Measurements from ENCODE around the gene NDUFS8.

NDUFS8 gene

DNA sequence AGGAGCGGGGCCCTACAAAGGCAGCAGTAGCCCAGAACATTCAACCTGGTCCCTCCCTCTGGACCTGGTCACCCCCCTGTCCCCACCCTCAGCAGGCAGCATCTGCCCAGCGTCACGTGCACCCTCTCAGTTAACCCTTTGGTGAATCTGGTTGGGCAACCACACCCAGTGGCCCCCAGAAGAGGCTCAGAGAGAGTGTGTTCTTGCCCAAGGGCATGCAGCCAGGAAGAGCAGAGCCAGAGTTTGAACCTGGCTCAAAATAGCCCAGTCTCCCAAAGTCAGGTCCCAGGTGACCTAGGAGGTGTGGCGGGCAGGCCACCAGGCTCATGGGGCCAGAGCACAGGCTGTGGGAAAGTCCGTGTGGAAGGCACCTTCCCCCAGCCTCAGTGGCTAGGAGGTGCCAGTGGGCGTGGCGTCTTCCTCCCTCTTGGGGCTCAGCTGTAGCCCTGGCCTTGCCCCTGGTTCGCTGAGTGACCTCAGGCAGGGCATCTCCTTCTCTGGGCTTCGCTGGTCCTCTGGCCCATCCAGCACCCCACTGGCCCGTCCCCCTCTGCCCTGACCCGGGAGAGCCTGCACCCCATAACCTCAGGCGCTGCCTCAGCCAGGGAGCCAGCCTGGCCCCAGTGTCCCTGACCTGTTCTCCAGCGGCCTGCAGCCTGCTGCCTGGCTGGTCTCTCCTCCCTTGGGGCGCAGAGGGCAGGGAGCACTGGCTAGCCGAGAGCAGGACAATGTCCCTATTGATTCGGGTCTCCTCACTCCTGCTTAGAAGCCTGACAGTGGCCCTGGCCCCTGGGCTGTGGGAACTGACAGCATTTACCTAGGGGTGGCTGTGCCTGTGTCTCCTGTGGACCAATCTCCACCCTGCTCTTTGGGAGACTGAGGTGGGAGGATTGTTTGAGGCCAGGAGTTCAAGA lies 13.3 kb upstream of the NDUFS8 start:
- DNase-seq, result no peak

DNA sequence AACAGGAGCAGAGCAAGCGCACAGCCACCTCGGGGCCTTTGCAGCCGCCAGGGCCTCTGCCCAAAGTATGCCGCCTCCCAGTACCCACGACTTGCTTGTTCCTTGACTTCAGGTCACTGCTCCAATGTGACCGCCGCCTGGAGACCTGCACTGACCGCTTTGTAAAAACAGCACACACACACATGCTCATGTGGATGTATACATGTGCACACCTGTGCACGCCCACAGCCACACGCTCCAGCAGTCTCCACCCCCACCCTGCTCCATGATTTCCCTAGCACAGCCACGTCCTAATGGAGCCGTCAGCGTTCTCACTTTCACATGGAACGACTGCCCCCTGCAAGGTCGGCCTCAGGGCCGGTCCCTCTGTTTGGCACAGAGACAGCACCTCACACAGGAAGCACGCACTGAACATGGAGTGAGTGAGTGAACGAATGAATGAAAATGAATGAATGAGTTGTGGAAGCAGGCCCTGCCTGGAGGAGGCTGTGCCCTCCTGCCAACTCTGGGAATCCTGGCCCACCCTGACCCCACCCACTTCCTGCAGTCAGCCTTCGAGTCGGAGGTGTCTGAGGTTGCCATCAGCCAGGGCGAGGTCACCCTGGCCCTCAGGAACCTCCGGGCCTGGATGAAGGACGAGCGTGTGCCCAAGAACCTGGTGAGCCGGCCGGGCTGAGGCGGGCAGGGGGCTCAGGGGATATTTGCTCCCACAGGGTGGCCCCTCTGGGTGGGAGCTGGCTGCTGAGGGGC lies 12.3 kb upstream of the NDUFS8 start:
- DNase-seq, result no peak

DNA sequence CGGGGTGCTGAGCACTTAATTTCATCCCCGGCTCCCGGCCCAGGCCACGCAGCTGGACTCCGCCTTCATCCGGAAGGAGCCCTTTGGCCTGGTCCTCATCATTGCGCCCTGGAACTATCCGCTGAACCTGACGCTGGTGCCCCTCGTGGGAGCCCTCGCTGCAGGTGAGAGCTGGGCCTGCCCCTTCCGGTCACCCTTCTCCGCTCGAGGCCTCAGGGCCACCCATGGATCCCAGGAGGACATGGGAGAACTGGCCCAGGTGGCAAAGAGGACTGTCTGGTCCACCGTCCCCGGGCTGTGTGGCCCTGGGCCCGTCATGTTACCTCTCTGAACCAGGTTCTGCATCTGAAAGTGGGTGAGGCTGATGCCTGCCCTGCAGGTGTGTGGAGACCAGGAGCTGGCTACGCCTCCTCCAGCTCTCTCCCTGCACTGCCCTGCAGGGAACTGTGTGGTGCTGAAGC lies 11.7 kb upstream of the NDUFS8 start:
- DNase-seq, result no peak

DNA sequence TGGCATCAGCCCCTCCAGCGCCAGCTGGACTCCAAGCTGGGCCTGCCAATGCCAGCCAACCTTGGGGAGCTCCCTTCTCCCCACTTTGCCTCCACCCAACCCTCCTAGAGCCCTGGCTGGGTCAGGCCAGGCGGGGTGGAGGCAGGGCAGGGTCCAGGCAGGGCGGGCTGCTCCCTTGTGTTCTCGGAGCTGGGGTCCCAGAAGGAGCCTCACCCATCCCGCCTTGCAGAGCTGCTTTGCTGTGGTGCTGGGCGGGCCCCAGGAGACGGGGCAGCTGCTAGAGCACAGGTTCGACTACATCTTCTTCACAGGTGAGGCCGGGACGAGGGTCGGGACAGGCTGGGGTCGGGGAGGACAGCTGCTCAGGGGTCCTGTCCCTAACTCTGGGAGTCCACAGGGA lies 11.0 kb upstream of the NDUFS8 start:
- no peak for DNase-seq

DNA sequence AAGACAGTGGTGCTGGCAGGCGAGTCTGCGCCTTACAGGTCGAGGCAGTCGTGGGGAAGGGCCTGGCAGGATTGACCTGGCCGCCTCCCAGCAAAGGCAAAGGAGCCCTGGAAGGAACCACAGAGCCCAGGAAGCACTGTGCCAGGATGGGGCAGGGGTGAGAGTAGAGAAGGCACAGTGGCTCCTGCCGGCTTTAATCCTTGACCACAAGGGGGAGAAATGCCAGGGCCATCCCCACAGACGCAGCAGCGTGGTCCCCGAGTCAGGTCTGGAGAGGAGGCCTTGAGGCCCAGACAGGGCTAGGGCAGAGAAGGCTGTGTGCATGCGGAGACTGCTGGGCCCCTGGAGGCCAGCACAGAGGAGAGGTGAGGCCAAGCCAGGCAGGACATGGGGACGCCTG lies 9.9 kb upstream of the NDUFS8 start:
- DNase-seq, result no peak

DNA sequence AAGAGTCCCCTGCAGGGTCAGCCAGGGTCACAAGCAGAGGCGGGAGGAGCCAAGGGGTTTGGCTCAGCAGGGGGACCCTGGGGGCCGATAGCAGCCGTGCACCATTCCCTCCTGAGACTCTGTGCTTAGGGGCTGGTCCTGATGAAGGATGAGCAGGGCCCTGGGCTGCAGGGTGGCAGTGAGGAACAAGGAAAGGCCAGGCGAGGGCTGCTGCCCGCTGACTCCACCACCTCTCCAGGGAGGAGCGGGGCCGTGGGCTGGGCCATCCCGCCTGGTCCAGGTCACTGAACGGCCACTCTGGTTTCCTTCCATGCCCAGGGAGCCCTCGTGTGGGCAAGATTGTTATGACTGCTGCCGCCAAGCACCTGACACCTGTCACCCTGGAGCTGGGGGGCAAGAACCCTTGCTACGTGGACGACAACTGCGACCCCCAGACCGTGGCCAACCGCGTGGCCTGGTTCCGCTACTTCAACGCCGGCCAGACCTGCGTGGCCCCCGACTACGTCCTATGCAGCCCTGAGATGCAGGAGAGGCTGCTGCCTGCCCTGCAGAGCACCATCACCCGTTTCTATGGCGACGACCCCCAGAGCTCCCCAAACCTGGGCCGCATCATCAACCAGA lies 9.2 kb upstream of the NDUFS8 start:
- peak; percentile 33 for DNase-seq

DNA sequence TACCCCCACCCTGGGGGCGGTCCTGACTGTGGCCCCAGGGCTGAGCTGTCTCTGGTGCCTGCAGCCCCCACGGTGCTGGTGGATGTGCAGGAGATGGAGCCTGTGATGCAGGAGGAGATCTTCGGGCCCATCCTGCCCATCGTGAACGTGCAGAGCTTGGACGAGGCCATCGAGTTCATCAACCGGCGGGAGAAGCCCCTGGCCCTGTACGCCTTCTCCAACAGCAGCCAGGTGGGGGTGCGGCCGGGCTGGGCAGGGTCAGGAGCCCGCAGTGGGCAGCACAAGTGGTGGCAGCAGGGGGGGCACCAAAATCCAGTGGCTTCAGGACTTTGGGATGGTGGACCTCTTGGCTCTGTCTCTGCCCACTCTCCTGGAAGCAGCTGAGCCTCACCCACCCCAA lies 8.0 kb upstream of the NDUFS8 start:
- DNase-seq, result no peak

DNA sequence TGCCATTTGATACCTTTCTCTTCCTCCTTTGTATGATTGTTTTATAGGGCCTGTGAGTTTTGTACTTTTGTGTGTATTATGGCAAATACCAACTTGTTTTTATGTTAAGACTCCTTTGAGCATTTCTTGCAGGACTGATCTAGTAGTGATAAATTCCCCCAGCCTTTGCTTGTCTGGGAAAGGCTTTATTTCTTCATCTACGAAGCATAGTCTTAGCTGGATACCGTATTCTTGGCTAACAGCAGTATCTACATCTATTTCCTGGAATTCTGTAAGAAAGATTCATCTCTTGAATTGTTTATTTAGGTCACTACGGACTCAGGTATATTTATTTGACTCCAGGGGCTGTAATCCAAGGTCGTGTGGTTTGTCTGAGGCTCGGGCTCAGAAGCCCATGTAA lies 6.0 kb upstream of the NDUFS8 start:
- DNase-seq, result no peak

DNA sequence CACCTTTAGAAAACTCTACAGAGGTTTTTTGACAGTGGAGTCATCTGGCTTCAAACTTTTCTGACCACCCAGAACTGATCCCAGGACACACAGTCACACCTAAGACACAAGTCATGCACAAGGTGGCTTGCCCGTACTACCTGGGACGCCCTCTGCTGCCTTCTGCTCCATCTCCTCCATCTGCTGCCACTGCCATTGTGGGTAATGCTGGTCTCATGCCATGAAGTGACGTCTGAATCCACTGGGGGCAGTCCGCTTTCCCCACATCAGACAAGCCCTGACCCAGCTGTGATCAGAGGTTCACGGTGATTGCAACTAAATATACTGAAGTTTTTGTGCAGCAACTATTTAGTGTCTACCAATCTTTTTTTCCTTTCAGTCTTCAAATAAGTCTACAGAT lies 5.4 kb upstream of the NDUFS8 start:
- DNase-seq, result peak; percentile 36

DNA sequence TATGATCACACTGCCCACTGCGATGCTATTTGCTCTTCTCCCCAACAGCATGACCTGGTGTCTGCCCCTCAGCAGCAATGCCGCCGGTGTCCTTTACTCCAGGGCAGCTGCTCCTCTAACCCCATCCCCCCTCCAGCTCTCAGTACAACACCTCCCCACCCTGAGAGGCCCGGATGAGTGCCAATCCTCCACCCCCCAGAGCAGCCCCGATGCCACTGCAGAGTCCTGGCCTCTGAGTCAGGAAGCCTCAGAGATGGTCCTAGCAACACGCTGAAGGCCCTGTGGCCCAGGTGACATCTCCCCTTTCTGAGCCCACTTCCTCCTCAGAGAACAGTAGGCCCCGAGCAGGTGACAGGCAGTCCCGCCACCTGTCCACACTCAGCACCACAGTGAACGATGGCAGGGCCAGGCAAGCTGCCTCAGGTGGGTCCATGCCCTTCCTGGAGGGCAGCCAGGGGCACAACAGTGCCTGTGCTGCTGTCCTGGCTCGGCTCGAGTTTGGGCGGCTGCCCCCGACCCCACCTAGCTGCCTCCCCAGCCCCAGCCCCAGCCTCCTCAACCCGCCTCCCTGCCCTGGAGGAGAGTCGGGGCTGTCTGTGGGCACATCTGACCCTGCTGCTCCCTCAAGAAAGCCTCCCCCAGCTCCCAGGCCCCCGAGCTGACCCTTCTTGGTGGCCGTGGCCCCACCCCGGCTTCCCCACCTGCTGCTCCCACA lies 3.9 kb upstream of the NDUFS8 start:
- peak; percentile 57 for DNase-seq

DNA sequence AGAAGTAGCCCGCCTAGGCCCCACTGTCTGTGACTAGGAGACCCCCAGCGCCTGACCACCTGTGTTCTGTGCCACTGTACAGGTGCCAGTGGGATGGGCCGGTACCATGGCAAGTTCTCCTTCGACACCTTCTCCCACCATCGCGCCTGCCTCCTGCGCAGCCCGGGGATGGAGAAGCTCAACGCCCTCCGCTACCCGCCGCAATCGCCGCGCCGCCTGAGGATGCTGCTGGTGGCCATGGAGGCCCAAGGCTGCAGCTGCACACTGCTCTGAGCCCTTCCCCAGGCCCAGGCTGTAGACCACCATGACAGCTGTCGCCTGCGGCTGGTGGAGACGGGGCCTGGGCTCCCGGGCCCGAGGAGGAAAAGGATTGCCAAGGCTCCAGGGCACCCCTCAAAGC lies 2.8 kb upstream of the NDUFS8 start:
- DNase-seq, result no peak

DNA sequence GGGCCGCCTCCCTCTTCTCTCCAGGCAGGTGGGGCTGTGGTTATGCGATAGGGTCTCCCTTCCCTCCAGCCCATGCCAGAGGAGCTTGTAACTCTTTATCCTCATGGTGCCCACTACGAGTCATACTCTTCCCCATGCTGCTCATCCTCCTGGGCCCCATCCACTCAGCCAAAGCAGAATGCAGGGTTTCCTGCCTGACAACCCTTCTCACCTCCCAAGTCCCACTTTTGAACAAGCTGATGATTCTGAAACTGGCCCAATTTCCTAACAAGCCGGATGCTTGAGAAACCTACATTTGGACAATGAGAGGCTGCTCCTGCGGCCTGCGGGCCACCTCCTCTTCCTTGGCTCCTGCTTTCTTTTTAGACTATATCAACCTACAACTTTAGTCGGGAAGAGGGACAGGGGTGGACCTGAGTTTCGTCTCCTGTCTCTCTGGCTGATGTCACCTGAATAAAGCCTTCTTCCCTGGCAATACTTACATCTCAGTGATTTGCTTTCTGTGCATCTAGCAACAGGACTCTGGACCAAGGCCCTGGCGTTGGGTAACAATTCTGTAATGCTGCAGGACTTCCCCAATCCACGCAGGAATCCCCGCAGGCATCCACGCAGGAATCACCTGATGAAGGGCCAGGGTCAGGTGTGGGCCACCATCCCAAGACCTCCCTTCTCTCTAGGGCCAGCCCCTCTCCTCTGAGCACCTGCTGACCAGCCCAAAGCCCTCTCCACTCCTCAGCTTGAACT lies 1.5 kb upstream of the NDUFS8 start:
- DNase-seq, result no peak

DNA sequence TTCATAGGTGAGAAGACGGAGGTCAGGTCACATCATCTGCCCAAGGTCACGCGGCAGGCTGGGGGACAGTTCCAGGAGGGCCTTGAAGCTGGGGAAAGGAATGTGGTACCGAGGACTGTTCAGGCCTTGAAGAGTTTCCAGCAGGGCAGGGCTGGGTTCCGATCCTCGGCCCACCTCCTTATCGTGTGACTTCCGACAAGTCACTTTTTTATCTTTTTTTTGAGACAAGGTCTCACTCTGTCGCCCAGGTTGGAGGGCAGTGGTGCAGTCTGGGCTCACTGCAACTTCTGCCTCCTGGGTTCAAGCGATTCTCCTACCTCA lies 623 bp downstream of the NDUFS8 start:
- DNase-seq, result no peak

DNA sequence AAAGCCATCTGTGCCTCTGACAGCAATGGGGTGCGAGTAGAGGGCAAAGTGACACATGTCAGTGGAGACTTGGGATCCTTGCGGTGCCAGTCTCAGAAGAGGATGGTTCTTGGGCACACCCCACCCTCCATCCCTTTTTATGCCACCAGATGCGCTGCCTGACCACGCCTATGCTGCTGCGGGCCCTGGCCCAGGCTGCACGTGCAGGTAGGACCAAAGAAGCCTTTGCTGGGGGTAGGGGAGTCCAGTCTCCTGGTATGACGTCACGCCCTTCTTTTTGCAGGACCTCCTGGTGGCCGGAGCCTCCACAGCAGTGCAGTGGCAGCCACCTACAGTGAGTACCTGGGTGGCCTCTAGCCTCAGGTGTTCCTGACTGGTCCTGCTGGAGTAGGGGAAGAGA lies 1.5 kb downstream of the NDUFS8 start:
- no peak for DNase-seq

DNA sequence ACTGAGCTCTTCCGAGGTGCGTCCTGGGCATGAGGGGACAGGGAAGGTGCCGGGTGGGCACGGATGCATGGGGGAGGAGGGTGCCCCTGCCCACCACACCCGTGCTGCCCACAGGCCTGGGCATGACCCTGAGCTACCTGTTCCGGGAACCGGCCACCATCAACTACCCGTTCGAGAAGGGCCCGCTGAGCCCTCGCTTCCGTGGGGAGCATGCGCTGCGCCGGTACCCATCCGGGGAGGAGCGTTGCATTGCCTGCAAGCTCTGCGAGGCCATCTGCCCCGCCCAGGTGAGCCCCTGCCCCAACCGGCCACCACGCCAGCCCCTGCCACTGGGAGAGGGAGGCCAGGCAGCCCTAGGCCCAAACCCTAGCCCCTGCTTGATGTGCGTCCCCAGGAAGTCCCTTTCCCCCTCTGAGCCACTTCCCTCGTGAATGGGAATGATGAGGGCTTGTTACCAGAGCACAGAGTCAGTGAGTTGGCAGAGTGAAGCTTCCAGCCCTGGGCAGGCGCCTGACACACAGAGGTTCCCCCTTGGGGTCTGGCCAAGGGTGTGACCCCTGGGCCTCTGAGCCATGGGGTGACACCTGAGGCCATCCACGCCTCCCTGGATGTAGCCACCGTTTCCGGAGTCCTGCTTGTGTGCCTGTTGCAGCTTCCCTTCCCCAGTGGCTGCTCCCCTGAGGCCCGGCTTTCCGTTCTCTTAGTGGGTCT lies 2.7 kb downstream of the NDUFS8 start:
- DNase-seq, result no peak

DNA sequence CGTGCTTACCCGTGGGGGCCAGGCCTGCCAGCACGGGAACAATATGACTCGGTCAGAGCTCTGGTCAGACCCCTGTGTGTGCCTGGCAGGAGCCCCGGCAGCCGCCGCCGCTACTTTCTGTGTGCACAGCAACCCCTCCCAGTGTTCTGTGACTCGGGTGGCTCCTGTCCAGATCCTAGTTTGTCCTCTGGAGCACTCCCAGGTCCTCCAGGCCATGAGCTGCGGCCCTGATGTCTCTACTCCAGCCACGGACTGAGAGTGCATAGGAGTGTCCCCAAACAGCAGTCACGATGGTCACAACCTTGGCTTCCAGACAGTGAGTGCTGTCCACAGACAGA lies 3.2 kb downstream of the NDUFS8 start:
- no peak for DNase-seq

DNA sequence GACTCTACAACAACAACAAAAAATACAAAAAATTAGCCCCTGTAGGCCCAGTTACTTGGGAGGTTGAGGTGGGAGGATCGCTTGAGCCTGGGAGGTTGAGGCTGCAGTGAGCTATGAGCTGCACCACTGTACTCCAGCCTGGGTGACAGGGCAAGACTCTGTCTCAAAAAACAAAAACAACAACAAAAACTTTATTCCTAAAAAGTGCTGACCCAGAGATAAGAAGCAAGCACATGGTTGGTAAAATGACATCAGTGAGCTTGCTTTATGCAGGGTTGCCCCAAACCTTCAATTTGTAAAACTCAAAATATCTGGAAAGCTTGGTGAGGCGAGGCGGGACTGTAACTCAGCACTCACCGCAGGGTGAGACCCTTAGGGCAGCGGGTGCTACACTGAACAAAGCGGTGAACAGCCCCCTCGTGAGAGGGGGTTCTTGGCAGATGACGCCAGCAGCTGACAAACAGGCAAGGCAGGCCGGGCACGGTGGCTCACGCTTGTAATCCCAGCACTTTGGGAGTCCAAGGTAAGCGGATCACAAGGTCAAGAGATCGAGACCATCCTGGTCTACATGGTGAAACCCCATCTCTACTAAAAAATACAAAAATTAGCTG lies 4.9 kb downstream of the NDUFS8 start:
- DNase-seq, result no peak

DNA sequence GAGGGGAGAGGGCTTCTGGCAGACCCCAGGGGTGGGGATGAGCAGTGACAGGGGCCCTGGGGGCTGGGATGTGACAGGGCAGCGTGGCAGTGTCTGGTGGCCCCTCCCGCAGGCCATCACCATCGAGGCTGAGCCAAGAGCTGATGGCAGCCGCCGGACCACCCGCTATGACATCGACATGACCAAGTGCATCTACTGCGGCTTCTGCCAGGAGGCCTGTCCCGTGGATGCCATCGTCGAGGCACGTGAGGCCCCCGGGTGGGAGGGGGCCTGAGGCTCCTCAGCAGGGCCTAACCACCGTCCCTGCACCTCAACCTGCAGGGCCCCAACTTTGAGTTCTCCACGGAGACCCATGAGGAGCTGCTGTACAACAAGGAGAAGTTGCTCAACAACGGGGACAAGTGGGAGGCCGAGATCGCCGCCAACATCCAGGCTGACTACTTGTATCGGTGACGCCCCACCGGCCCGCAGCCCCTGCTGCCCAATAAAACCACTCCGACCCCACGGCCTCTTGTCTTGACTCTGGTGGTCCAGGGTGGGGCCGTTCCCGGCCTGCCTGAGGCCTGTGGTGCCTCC lies 5.7 kb downstream of the NDUFS8 start:
- DNase-seq, result no peak

DNA sequence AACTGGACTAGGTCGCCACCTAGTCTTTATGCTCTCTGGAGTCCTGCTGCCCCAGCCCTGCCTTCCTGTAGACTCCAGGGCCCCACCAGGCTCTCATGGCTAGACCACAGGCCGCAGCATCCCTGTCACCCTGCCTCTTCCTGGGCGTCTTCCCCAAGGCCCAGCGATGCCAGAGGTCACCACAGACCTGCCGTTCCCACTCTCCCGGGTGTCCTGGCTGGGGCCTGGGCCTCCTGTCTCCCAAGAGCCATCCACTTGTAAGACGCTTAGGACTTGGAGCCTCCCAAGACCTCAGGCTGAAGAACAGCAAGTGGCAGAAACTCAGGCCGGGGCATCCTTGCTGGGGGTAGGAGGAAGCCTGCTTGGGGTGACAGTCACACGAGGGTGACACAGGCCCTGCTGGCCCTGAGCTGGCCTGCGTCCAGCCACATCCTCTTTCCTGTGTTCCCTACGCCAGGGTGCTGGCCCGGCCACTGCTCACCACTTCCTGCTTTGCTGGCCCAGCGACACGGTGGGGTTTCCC lies 6.3 kb downstream of the NDUFS8 start:
- DNase-seq, result no peak

DNA sequence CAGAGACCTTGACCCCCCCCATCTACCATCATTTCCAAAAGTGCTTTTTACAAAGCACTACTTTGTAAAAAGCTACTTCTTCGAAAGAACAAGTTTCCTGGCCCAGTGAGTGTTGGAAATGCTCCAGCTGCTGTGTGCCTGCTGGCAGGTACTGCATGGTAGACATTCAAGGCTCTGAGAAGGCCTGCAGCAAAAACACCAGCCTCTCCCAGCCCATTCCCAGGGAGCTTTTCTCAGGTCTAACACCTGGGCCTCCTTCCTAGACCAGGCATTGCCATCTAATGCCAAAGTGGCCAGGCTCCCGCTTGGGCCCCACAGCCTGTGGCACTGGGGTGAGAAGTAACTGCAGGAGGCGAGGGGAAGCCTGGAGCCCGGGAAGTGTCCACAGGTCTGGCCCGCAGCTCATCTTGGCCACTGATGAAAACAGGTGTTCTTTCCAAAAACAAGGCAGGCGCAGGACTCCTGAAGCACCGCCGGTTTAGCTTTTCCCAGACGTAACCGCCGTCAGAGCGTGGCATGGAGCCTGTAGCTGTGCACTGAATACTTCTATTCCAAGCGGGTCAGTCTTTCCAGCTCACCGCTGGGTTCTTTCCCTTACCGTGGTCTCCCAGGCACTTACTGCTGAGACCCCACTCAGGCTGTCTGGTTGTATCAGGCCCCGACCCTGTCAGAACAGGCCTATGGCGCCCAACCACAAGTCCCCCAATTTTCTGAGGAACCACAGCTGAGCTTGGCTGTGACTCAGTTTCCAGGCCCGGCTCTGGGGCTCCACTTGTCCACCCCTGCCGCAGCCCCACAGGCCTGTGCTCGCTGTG lies 7.1 kb downstream of the NDUFS8 start:
- DNase-seq, result no peak

Measured in NCI-H510A treated with DMSO at 0.1 percent for 48 hours (cell line).